ENCODE results near the gene FLII. TPM values are rescaled to one million over a fixed set of nuclear protein-coding genes. Genes with fewer than 3 reads are reported as not detected.

FLII gene
- total RNA-seq, 1 donor from 2014 or later = 248 TPM

DNA sequence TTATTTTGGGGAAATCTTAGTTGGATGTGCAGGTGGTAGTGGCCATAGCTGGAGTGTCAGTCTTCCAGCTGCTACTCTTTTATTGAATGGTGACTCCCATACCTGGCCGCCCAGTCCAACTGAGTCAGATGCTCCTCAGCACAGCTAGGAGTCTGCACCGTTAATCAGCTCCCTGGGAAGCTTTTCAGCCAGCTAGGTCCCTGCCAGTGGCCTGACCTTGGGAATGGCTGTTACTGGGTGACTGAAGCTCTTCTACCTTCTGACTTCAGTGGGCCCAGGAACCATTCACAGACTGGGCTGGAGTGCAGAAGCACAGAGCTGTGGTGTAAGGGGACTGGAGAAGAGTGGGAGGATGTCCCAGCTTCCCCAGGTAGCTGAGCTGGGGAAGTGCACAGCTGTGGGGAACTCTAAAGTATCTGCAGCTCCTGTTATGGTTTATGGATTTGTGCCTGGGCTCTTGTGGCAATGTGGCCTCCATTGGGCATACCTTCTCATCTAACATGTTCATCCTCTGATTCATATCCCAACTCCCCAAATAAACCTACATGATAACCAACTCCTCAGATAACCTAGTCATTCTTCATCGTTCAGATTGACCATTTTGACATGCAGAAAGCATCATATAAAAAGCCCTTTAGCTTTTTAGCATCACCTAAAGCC, 60.9 kb downstream of the FLII start:
- peak overlapping the region; percentile 32 for H3K27ac Mint-ChIP-seq
- no peaks in the 10 kb centered on the region for H3K27me3 Mint-ChIP-seq
- no peak overlapping the region for H3K4me3 Mint-ChIP-seq
- H3K9me3 Mint-ChIP-seq = no peaks in the 10 kb centered on the region
- peaks cover 4% of the 10 kb centered on the region for H3K4me1 Mint-ChIP-seq (ENCODE audit: unreplicated experiment)
- TF ChIP-seq, protein P1, sequence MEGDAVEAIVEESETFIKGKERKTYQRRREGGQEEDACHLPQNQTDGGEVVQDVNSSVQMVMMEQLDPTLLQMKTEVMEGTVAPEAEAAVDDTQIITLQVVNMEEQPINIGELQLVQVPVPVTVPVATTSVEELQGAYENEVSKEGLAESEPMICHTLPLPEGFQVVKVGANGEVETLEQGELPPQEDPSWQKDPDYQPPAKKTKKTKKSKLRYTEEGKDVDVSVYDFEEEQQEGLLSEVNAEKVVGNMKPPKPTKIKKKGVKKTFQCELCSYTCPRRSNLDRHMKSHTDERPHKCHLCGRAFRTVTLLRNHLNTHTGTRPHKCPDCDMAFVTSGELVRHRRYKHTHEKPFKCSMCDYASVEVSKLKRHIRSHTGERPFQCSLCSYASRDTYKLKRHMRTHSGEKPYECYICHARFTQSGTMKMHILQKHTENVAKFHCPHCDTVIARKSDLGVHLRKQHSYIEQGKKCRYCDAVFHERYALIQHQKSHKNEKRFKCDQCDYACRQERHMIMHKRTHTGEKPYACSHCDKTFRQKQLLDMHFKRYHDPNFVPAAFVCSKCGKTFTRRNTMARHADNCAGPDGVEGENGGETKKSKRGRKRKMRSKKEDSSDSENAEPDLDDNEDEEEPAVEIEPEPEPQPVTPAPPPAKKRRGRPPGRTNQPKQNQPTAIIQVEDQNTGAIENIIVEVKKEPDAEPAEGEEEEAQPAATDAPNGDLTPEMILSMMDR (conservative IDR thresholded peaks at IDR 0.05) = no peak
- no peak for DNase-seq (ENCODE audit: extremely low spot score, unreplicated experiment)
- peaks cover 20% of the 10 kb centered on the region for H3K36me3 Mint-ChIP-seq

DNA sequence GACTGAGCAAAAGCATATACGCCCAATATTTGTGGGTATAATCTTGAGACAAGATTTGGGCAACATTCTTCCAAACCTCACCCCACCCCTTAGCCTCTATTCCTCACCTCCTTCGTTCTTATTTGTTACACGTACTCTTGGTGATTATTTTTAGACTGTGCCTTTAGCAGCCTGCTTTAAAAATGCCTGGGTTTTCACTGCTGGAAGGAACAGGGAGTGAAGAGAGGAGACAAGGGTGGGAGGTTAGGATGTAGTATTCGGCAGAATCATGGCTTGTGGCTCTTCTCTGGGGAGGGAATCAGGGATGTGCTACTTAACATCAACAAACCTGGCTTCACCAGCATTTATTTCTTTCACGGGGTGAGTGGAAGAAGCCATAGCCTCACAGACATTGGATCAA, 63.3 kb downstream of the FLII start:
- DNase-seq (ENCODE audit: extremely low spot score, unreplicated experiment) = no peak
- Mint-ChIP-seq H3K9me3 (no peaks in the 10 kb centered on the region), H3K4me3 (no peak overlapping the region), H3K27me3 (no peaks in the 10 kb centered on the region), H3K27ac (no peak overlapping the region), H3K36me3 (peaks cover 27% of the 10 kb centered on the region), H3K4me1 (ENCODE audit: unreplicated experiment) (peaks cover 12% of the 10 kb centered on the region)
- TF ChIP-seq, protein P1 (conservative IDR thresholded peaks at IDR 0.05) = no peak

Other genes starting within 250 kb of the FLII start
- gene ATPAF2, start 219.6 kb downstream of the FLII start, total RNA-seq (ENCODE audit: low replicate concordance) = 22.8 and 28.9 TPM in 2 replicates
- gene GID4, start 219.3 kb downstream of the FLII start, total RNA-seq (ENCODE audit: low replicate concordance) = 10.6 and 13.2 TPM in 2 replicates
- 34.2 and 35.0 TPM in 2 replicates for gene DRG2, start 170.8 kb downstream of the FLII start, total RNA-seq (ENCODE audit: low replicate concordance)
- 1.8 and 2.2 TPM in 2 replicates for gene MYO15A, start 150.0 kb downstream of the FLII start, total RNA-seq (ENCODE audit: low replicate concordance)
- gene ALKBH5, start 74.9 kb downstream of the FLII start, total RNA-seq (ENCODE audit: low replicate concordance) = 79.8 and 88.8 TPM in 2 replicates
- 35.1 and 61.2 TPM in 2 replicates for gene LLGL1, start 33.1 kb downstream of the FLII start, total RNA-seq (ENCODE audit: low replicate concordance)
- gene MIEF2, start 1.9 kb upstream of the FLII start, total RNA-seq (ENCODE audit: low replicate concordance) = 17.9 and 31.2 TPM in 2 replicates
- 47.5 and 70.2 TPM in 2 replicates for gene TOP3A, start 56.3 kb upstream of the FLII start, total RNA-seq (ENCODE audit: low replicate concordance)
- 20.2 and 26.6 TPM in 2 replicates for gene SMCR8, start 56.6 kb upstream of the FLII start, total RNA-seq (ENCODE audit: low replicate concordance)
- gene SHMT1, start 104.8 kb upstream of the FLII start, total RNA-seq (ENCODE audit: low replicate concordance) = 17.7 and 30.5 TPM in 2 replicates
- gene EVPLL, start 119.0 kb upstream of the FLII start, total RNA-seq (ENCODE audit: low replicate concordance) = not detected in 2 replicates
- 0.31 and 0.63 TPM in 2 replicates for gene LGALS9C, start 218.1 kb upstream of the FLII start, total RNA-seq (ENCODE audit: low replicate concordance)

Measured in type B pancreatic cell (in vitro differentiated cells).